NCI-H1092 (cell line): ENCODE measurements around the gene PRELID1.
A peak's percentile ranks its signal among the peaks of the same experiment; 100 is the strongest.
"Not testable (repeated sequence)": the region's sequence is repeated elsewhere in the genome, so short reads cannot be mapped to it uniquely, and the experiment has no call there.

Experiments used
- DNase-seq: peaks from one replicate; lab custom pipeline; 2025; lab: John Stamatoyannopoulos, UW

PRELID1 gene

DNA sequence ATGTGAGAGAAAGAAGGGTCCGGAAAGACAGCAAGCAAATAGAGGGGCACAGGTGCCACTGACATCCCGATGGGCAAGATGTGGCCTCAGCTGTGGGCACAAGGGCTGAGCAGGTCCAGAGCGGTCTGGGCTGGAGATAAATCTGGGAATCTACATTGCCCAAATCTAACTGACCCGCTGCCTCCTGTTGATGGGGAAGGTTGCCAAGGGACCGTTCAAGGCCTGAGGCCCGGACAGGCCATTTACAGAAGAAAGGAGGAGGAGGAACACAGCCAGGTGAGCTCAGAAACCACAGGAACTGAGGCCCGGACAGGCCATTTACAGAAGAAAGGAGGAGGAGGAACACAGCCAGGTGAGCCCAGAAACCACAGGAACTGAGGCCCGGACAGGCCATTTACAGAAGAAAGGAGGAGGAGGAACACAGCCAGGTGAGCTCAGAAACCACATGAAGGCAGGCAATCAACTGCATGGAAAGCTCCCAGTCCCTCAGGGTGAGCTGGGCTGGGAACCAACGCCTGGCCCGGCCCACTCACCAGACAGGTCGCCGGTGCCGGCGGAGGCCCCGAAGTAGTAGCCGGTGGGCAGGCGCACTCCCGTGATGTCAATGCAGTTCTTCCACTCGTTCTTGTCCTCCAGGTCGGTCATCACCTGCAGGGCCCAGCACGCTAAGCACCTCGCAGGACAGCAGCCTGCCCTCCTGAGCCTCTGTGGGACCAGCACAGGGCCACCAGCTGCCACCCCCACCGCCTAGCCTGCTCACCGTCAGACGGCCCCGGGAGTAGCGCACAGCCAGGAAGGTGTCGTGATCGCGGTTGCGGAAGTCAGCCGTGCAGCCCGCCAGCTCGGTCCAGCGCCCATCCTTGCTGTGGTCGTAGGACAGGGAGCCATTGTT, 33.2 kb downstream of the PRELID1 start:
- no peak for DNase-seq

DNA sequence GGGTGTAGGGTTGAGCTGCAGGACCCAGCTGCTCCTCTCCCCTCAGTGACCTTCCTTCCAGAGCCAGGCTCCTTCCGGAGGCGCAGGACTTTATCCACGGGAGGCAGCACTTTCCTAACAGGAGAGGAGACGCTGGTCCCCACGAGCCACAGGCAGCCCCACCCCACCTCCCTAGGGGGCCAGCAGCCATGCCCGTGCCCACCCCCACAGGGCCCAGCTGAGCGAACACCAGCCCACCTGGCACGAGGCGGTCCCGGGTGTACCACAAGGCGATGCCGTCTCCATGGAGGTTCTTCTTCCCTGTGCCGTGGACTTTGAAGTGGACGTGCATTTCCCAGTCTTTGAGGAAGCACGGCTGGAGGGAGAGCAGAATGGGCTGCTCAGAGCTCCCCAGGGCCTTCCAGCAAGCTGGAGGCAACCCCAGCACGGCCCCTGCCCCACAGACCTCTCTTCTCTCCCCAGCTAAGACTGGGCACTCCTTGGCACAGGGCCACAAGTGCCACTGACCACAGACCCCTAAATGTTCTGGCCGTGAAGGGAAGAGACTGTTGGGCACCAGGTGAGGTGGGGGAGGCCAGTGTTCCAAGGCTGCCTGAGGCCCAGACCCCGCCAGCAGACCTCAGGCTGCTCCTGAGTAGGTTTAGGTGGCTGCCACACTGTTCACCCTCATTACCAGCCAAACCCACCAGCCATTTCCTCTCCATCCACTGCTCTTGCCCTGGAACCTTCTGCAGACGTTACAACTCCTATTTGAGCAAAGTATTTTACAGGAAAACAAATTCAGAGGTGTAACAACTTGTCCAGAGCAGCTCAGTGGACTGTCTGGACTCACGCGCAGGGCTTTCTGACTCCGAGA, 34.9 kb downstream of the PRELID1 start:
- no peak for DNase-seq

DNA sequence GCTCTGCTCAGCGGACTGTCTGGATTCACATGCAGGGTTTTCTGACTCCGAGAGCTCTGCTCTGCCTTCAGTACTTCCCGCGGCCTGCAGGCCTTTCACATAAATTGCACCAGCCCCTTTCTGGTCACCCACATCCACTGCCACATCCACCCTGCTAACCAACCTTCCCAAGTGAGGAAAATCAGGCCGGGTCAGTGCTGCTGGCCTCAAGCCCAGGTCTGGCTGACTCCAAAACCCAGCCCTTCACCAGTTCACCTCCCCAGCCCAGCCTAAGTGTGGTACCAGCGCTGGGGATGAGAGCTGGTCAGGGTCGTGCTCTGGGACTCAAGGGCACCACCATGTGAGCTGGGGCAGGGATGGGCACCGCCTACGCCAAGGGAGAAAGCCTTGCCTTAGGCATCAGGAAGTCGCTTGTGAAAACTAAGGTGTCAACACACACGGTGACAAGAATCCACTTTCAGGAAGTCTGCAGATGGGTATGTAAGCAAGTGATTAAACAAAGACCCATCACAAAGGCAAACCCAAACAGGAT, 35.6 kb downstream of the PRELID1 start:
- no peak for DNase-seq

DNA sequence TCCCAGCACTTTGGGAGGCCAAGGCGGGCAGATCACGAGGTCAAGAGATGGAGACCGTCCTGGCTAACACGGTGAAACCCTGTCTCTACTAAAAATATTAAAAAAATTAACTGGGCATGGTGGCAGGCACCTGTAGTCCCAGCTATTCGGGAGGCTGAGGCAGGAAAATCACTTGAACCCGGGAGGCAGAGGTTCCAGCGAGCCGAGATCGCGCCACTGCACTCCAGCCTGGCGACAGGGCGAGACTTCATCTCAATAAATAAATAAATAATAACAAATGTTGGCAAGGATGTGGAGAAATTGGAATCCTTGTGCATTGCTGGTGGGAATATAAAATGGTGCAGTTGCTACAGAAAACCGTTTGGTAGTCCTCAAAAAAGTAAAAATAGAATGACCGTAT, 39.4 kb downstream of the PRELID1 start:
- not testable (repeated sequence) for DNase-seq

- DNase-seq, result no peak
Measured at GRCh38 chr5:177343777-177344176, 40.2 kb downstream of the PRELID1 start.

DNA sequence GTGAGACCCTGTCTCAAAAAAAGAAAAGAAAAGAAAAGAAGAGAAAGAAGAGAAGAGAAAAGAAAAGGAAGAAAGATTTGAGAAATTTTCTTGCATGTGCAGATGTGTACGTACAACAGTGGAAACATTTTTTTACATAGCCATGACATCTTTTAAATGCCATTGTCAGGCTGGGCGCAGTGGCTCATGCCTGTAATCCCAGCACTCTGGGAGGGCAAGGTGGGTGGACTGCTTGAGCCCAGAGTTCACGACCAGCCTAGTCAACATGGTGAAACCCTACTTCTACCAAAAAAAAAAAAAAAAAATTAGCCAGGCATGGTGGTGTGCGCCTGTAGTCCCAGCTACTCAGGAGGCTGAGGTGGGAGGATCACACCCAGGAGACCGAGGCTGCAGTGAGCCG, 41.3 kb downstream of the PRELID1 start:
- no peak for DNase-seq

DNA sequence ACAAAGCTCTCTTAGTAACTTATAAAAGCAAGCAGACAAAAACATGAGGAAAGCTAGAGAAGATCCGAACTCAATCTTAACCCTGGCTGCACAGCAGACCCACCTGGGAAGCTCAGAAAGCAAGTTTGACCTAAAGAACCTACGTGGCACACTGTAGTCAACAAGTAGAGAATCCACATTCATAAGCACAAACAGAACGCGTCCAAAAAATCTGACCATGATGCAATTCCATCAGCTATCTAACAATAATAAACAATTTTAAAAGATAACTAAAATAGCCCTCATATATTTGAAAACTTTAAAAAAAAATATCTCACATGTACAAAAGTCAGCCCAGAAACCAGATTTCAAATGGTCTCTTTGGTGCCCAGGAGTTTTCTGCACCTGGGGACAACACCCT, 43.2 kb downstream of the PRELID1 start:
- no peak for DNase-seq

DNA sequence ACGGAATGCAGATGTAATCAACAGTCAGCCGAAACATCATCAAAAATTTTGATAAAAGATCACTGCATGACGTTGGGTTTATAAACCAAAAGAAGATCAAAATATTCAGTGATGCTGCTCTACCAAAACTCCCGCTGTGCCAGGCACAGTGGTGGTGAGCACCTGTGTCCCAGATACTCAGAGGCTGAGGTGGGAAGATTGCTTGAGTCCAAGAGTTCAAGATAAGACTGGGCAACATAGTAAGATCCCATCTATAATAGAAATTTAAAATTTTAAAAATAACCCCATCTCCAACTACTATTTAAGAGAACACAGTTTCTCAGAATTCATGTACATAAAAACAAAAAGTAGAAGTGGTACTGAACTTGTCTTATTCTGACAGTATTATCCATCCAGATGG, 44.1 kb downstream of the PRELID1 start:
- DNase-seq, result no peak

- DNase-seq, result no peak
Measured at GRCh38 chr5:177349362-177349647, 45.7 kb downstream of the PRELID1 start.

DNA sequence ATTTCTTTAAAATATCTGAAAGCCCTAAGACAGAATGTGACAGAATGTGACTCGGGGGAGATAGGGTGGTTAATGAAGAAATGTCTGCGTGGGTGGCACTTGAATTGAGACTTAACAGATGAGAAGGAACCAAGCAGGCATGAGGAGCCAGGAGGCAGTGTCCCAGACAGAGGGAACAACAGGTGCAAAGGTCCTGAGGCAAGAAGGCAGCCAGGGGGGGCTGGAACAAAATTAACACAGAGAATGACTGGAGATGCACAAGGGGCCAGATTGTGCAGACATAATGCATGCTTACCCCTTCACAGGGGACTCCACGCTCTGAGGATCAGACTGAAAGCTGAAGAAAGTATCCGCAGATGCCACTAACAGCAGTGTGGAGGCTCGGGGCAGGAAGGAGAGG, 46.2 kb downstream of the PRELID1 start:
- no peak for DNase-seq

DNA sequence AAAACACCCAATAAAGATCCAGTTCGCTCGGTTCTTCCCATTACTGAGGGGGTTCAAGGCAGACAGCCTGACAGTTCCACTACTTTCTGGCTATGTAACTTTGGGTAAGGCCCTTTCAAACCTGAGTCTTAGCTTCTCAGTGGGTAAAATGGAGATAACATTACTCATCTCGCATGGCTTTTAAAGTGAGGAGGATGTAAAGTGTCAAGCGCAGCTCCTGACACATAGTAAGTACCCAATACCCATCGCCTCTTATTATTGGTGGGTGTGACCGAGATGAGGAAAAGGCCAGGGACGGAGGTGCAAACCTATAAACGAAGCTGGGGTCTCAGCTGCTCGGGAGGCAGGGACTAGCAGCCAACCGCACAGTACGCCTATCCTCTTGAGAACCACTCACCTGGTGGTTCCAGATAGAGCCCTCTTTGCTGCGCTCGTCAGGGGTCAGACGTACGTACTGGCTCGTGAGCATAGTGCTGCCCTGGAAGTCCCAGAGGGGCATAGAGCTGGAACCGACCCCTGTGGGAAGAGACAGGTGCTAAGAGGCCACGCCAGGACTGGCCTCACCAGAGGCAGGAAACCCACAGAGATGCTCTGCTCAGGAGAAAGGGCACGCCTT, 47.3 kb downstream of the PRELID1 start:
- no peak for DNase-seq

DNA sequence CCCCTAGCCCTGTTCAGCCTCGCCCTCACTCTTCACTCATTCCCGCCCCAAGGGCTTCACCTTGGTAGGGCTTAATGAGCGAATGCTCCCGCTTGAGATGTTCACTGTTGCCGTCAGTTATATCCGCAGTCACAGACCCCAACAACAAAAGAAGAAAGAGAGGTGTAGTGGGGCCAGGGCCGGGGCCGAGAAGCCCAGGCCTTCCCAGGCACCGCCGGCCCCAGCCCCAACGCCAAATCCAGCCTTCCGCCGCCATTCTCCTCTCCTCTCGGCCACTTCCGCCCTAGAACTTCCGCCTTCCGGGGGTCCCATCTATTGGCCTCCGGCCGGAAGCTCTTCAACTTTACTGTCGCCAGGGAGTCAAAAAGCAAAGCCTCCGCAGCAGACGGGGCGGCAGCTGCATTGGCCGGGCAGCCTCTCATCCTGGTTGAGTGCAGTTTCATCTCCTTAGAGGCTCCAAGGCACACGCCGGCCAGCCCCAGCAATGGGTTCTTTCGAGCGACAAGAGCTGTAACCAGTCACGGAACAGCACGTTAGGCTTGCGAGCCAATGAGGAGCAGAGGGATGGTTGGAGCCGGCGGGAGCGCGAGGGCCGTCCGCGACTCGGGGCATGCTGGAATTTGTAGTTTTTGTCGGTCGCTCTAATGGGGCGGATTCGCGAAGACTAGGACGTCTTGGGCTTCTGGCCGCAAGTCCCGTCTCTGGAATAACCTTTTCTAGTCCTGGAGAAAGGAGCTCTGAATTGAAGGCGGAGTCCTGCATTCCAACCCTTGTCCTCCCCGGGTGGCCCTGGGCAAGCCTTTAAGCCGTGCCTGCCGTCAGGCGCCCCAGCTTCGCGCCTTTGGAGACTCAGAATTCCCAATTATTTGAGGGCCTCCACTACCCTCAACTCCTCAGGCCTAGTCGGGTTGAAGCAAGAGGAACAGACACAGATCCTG, 48.1 kb downstream of the PRELID1 start, which contains the start of gene LMAN2:
Gene LMAN2 (minus strand): TSS at position 277 of the 938 bp plus-strand sequence. CDS start 21 bp downstream, at position 256.
- peak; percentile 83 for DNase-seq

- DNase-seq, result no peak
Measured at GRCh38 chr5:177353093-177353492, 49.5 kb downstream of the PRELID1 start.

DNA sequence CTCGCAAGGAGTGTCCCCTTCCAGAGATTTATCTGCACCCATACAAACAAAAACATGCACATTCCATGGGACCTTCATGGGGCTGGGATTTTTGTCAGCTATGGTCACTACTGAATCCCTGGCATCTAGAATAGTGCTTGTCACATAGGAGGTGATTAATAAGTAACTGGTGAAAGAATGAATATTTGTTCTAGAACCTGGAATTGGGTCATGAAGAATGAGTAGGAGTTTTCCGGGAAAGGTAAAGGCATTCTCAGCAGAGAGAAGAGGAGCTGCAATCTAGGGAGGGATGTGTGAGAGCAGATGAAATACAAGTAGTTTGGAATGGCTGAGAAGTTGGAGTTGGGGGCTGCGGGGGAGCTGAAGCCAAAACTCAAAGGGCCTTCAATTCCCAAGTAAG, 50.7 kb downstream of the PRELID1 start:
- no peak for DNase-seq

- DNase-seq, result no peak
Measured at GRCh38 chr5:177354711-177355110, 51.1 kb downstream of the PRELID1 start.

DNA sequence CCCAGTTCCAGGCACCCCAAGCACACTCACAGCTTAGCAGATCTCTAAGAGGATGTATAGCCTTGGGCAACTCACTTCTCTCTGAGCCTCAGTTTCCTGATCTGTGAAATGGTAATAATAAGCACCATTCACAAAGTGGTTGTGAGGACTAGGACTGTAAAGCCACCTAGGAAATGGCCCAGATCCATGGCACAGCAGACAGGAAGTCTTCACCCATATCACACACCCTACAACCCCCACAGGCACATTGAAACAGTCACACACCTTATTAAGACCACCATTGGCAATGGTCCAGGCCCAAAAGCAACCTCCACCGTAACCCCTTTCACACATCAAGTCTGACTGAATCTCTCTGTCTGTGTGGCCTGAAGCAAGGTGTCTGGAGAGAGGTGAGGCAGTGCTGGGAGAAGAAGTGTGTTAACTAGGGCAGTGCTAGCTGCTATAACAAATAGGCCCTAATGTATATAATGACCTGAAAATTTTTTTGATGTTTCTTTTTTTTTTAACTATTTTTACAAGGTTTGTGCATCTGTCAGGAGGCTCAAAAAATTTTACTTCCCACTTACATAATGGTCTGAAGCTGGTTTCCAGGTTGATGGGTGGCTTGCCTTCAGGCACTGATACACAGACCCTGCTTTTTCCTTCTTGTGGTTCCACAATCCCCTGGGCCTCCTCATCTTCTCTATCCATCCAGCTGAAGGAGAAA, 51.7 kb downstream of the PRELID1 start:
- no peak for DNase-seq

GRCh38 chr5:177355868-177356168, 52.2 kb downstream of the PRELID1 start:
- no peak for DNase-seq
